SJSA1 (cell line): ENCODE results near the gene TXNDC2. TPM values are rescaled to one million over a fixed set of nuclear protein-coding genes. Genes with fewer than 3 reads are reported as not detected.
"Not testable (repeated sequence)": the region's sequence is repeated elsewhere in the genome, so short reads cannot be mapped to it uniquely, and the experiment has no call there.

Experiments used
- DNase-seq, 2 experiments: peaks; one replicate each; pipeline ENCODE4 v3.0.0-alpha.2; 2015 to 2020; ENCODE audit warnings: low spot score in 2 of 2, low read depth in 1 of 2
- H3K27ac ChIP-seq: fragments of 250-450 bp; sonication (Bioruptor Pico); 2 replicates; pipeline ENCODE4 v1.5.1; 2020; ENCODE audit warnings: mild to moderate bottlenecking, moderate library complexity
- H3K27me3 ChIP-seq: fragments of 250-450 bp; sonication (Bioruptor Pico); replicated peaks from 2 replicates; pipeline ENCODE4 v1.5.1; 2020; ENCODE audit warnings: mild to moderate bottlenecking, moderate library complexity
- H3K36me3 ChIP-seq: fragments of 250-450 bp; sonication (Bioruptor Pico); 2 replicates; pipeline ENCODE4 v1.5.1; 2020; ENCODE audit warnings: mild to moderate bottlenecking
- H3K4me1 ChIP-seq: fragments of 250-450 bp; sonication (Bioruptor Pico); replicated peaks from 2 replicates; pipeline ENCODE4 v1.6.1; 2021; ENCODE audit warnings: mild to moderate bottlenecking
- H3K4me3 ChIP-seq: fragments of 250-450 bp; sonication (Bioruptor Pico); 2 replicates; pipeline ENCODE4 v1.5.1; 2020; ENCODE audit warnings: mild to moderate bottlenecking
- H3K9me3 ChIP-seq: fragments of 250-450 bp; sonication (Bioruptor Pico); replicated peaks from 2 replicates; pipeline ENCODE4 v1.5.1; 2020; ENCODE audit warnings: mild to moderate bottlenecking
- total RNA-seq: library from RNA; depleted of rRNA; stranded (reverse); fragments of >200 nt; shearing (Covaris generic); gene quantifications from 2 replicates; pipeline ENCODE4 v1.2.3, GENCODE V29; 2014

Gene TXNDC2
- total RNA-seq, 1 experiment from 2014 or later = 0.05 TPM

- Histone ChIP-seq H3K27ac (no peak overlapping the region), H3K27me3 (no peaks in the 10 kb centered on the region), H3K9me3 (no peaks in the 10 kb centered on the region), H3K36me3 (peaks cover 15% of the 10 kb centered on the region), H3K4me1 (peaks cover 18% of the 10 kb centered on the region), H3K4me3 (no peak overlapping the region)
- no peak for DNase-seq
Measured at GRCh38 chr18:9852266-9853081, 33.3 kb upstream of the TXNDC2 start.

GRCh38 chr18:9854801-9855676, 30.7 kb upstream of the TXNDC2 start:
- H3K4me3 ChIP-seq = no peak overlapping the region
- no peaks in the 10 kb centered on the region for H3K9me3 ChIP-seq
- no peaks in the 10 kb centered on the region for H3K27me3 ChIP-seq
- peaks cover 23% of the 10 kb centered on the region for H3K36me3 ChIP-seq
- H3K4me1 ChIP-seq = peaks cover 6% of the 10 kb centered on the region
- no peak for DNase-seq
- H3K27ac ChIP-seq = no peak overlapping the region

GRCh38 chr18:9855681-9856080, 30.1 kb upstream of the TXNDC2 start:
- peaks cover 6% of the 10 kb centered on the region for H3K4me1 ChIP-seq
- no peaks in the 10 kb centered on the region for H3K9me3 ChIP-seq
- H3K36me3 ChIP-seq = peaks cover 29% of the 10 kb centered on the region
- no peak for DNase-seq
- no peak overlapping the region for H3K27ac ChIP-seq
- no peaks in the 10 kb centered on the region for H3K27me3 ChIP-seq
- H3K4me3 ChIP-seq = no peak overlapping the region

- no peak for DNase-seq
- Histone ChIP-seq H3K27me3 (no peaks in the 10 kb centered on the region), H3K9me3 (no peaks in the 10 kb centered on the region), H3K4me1 (peaks cover 6% of the 10 kb centered on the region), H3K36me3 (peaks cover 31% of the 10 kb centered on the region), H3K4me3 (no peak overlapping the region), H3K27ac (no peak overlapping the region)
Measured at GRCh38 chr18:9856092-9856491, 29.7 kb upstream of the TXNDC2 start.

- not testable (repeated sequence) for DNase-seq, H3K4me3 ChIP-seq, H3K9me3 ChIP-seq, H3K27me3 ChIP-seq, H3K4me1 ChIP-seq, H3K27ac ChIP-seq
- H3K36me3 ChIP-seq = peaks cover 41% of the 10 kb centered on the region
Measured at GRCh38 chr18:9857479-9857998, 28.2 kb upstream of the TXNDC2 start.

- Histone ChIP-seq H3K36me3 (peaks cover 42% of the 10 kb centered on the region), H3K4me1 (peaks cover 6% of the 10 kb centered on the region), H3K9me3 (no peaks in the 10 kb centered on the region), H3K27me3 (no peaks in the 10 kb centered on the region), H3K4me3 (no peak overlapping the region), H3K27ac (no peak overlapping the region)
- DNase-seq = no peak
Measured at GRCh38 chr18:9858642-9859041, 27.1 kb upstream of the TXNDC2 start.

GRCh38 chr18:9859232-9859631, 26.5 kb upstream of the TXNDC2 start:
- DNase-seq = no peak
- Histone ChIP-seq H3K4me1 (peaks cover 6% of the 10 kb centered on the region), H3K36me3 (peaks cover 42% of the 10 kb centered on the region)

GRCh38 chr18:9860682-9861081, 25.1 kb upstream of the TXNDC2 start:
- H3K27ac ChIP-seq = no peak overlapping the region
- DNase-seq = no peak
- no peaks in the 10 kb centered on the region for H3K27me3 ChIP-seq

More at GRCh38 chr18:9859232-9859631, 26.5 kb upstream of the TXNDC2 start:
- H3K27ac ChIP-seq = no peak overlapping the region
- H3K9me3 ChIP-seq = no peaks in the 10 kb centered on the region
- H3K4me3 ChIP-seq = no peak overlapping the region
- H3K27me3 ChIP-seq = no peaks in the 10 kb centered on the region

GRCh38 chr18:9861157-9861556, 24.6 kb upstream of the TXNDC2 start:
- no peak overlapping the region for H3K4me3 ChIP-seq
- no peak for DNase-seq
- H3K4me1 ChIP-seq = no peaks in the 10 kb centered on the region
- H3K9me3 ChIP-seq = peaks cover 5% of the 10 kb centered on the region; the same call in 1 of the 2 replicates
- H3K27ac ChIP-seq = no peak overlapping the region
- peaks cover 42% of the 10 kb centered on the region for H3K36me3 ChIP-seq
- no peaks in the 10 kb centered on the region for H3K27me3 ChIP-seq

More at GRCh38 chr18:9860682-9861081, 25.1 kb upstream of the TXNDC2 start:
- peaks cover 42% of the 10 kb centered on the region for H3K36me3 ChIP-seq
- no peak overlapping the region for H3K4me3 ChIP-seq
- H3K9me3 ChIP-seq = peaks cover under 1% of the 10 kb centered on the region; the same call in 1 of the 2 replicates
- H3K4me1 ChIP-seq = no peaks in the 10 kb centered on the region

GRCh38 chr18:9861933-9862332, 23.8 kb upstream of the TXNDC2 start:
- H3K27me3 ChIP-seq = no peaks in the 10 kb centered on the region
- peaks cover 5% of the 10 kb centered on the region; the same call in 1 of the 2 replicates for H3K9me3 ChIP-seq
- H3K4me1 ChIP-seq = no peaks in the 10 kb centered on the region
- DNase-seq = no peak
- no peak overlapping the region for H3K27ac ChIP-seq
- H3K36me3 ChIP-seq = peaks cover 42% of the 10 kb centered on the region
- H3K4me3 ChIP-seq = no peak overlapping the region

- Histone ChIP-seq H3K36me3 (peaks cover 42% of the 10 kb centered on the region), H3K4me3 (no peak overlapping the region), H3K27ac (no peak overlapping the region), H3K9me3 (peaks cover 5% of the 10 kb centered on the region; the same call in 1 of the 2 replicates), H3K4me1 (no peaks in the 10 kb centered on the region), H3K27me3 (no peaks in the 10 kb centered on the region)
- DNase-seq = no peak
Measured at GRCh38 chr18:9862686-9863085, 23.1 kb upstream of the TXNDC2 start.

- Histone ChIP-seq H3K4me1 (peaks cover 4% of the 10 kb centered on the region; the same call in 1 of the 2 replicates), H3K36me3 (peaks cover 37% of the 10 kb centered on the region), H3K9me3 (peaks cover 5% of the 10 kb centered on the region; the same call in 1 of the 2 replicates), H3K4me3 (no peak overlapping the region), H3K27me3 (no peaks in the 10 kb centered on the region), H3K27ac (no peak overlapping the region)
- no peak for DNase-seq
Measured at GRCh38 chr18:9863282-9863681, 22.5 kb upstream of the TXNDC2 start.

GRCh38 chr18:9865764-9866490, 19.8 kb upstream of the TXNDC2 start:
- H3K4me1 ChIP-seq = peaks cover 27% of the 10 kb centered on the region
- no peak for DNase-seq
- H3K4me3 ChIP-seq = no peak overlapping the region
- peaks cover 17% of the 10 kb centered on the region for H3K36me3 ChIP-seq
- H3K9me3 ChIP-seq = peaks cover 5% of the 10 kb centered on the region; the same call in 1 of the 2 replicates
- no peak overlapping the region for H3K27ac ChIP-seq
- H3K27me3 ChIP-seq = no peaks in the 10 kb centered on the region
